Esophagus (tissue), 2 donors: ENCODE measurements around the gene EIF4B. TPM values are rescaled to one million over a fixed set of nuclear protein-coding genes. Genes with fewer than 3 reads are reported as not detected.
A peak's percentile ranks its signal among the peaks of the same experiment; 100 is the strongest.

ENCODE experiments used
- H3K27ac ChIP-seq, 2 donors: one replicate each; pipeline ENCODE4 v1.5.1; 2013; ENCODE audit warnings: low read depth in 2 of 2, mild to moderate bottlenecking in 2 of 2, inconsistent platforms in 1 of 2, low read length in 1 of 2, moderate library complexity in 1 of 2
- H3K27me3 ChIP-seq, 2 donors: one replicate each; pipeline ENCODE4 v1.6.1; 2013; ENCODE audit warnings: low read length in 2 of 2, control low read depth in 1 of 2, mild to moderate bottlenecking in 1 of 2; ENCODE audit not compliant: insufficient read depth in 2 of 2, control insufficient read depth in 1 of 2
- H3K36me3 ChIP-seq, 2 donors: one replicate each; pipeline ENCODE4 v1.6.1; 2013; ENCODE audit warnings: low read length in 1 of 2; ENCODE audit not compliant: control insufficient read depth in 2 of 2, insufficient read depth in 2 of 2
- H3K4me1 ChIP-seq, 2 donors: one replicate each; pipeline ENCODE4 v1.6.1; 2013; ENCODE audit warnings: low read length in 1 of 2; ENCODE audit not compliant: control insufficient read depth in 2 of 2, insufficient read depth in 2 of 2
- H3K4me3 ChIP-seq, 2 donors: one replicate each; pipeline ENCODE4 v1.5.1; 2013; ENCODE audit warnings: low read length in 2 of 2, mild to moderate bottlenecking in 2 of 2, low read depth in 1 of 2, moderate library complexity in 1 of 2
- H3K9me3 ChIP-seq, 2 donors: one replicate each; pipeline ENCODE4 v1.6.1; 2013; ENCODE audit warnings: mild to moderate bottlenecking in 2 of 2, low read depth in 1 of 2, low read length in 1 of 2, moderate library complexity in 1 of 2; ENCODE audit not compliant: control insufficient read depth in 2 of 2, insufficient read depth in 1 of 2
- WGBS, 2 donors: extraction: QIAGEN DNeasy Blood & Tissue Kit; methylation state at CpG; one replicate each; pipeline ENCODE4 v1.1.7; 2013; 5-methylcytosine and 5-hydroxymethylcytosine counted together
- polyA plus RNA-seq, 2 donors: library from polyadenylated mRNA; stranded (reverse); fragments of 200-250 nt; gene quantifications; one replicate each; pipeline ENCODE4 v1.2.3, GENCODE V29; 2013
- donor health status: healthy with polysubstance abuse.
- donor health status: Bipolar disorder and iron deficiency.

The EIF4B gene, protein sequence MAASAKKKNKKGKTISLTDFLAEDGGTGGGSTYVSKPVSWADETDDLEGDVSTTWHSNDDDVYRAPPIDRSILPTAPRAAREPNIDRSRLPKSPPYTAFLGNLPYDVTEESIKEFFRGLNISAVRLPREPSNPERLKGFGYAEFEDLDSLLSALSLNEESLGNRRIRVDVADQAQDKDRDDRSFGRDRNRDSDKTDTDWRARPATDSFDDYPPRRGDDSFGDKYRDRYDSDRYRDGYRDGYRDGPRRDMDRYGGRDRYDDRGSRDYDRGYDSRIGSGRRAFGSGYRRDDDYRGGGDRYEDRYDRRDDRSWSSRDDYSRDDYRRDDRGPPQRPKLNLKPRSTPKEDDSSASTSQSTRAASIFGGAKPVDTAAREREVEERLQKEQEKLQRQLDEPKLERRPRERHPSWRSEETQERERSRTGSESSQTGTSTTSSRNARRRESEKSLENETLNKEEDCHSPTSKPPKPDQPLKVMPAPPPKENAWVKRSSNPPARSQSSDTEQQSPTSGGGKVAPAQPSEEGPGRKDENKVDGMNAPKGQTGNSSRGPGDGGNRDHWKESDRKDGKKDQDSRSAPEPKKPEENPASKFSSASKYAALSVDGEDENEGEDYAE
- 100 to 1,000 TPM in 1 of 2 donors, 10 to 100 TPM in 1; 58.8 to 102 TPM for polyA plus RNA-seq

- Histone ChIP-seq H3K4me3 (peak within 1 kb of the TSS; percentile 94 to 95), H3K36me3 (no peaks in the 10 kb centered on the region), H3K9me3 (no peaks in the 10 kb centered on the region), H3K4me1 (no peaks in the 10 kb centered on the region), H3K27me3 (no peaks in the 10 kb centered on the region), H3K27ac (peak within 1 kb of the TSS; percentile 80 to 96)
- WGBS, 2 donors, result 0% methylated on average over 56 to 64 of the region's 64 CpGs
Observed at GRCh38 chr12:53005986-53006809, at the start of gene EIF4B. TSS of gene EIF4B (plus strand) at chr12:53006456. CDS start at chr12:53006484, 28 bp downstream.

- Histone ChIP-seq H3K4me3 (no peak overlapping the region), H3K36me3 (peaks cover 0 to 7% of the 10 kb centered on the region in 2 donors), H3K27me3 (no peaks in the 10 kb centered on the region), H3K9me3 (no peaks in the 10 kb centered on the region), H3K27ac (no peak overlapping the region), H3K4me1 (no peaks in the 10 kb centered on the region)
- WGBS, 2 donors, result 45 to 57% methylated on average over 5 of the region's 5 CpGs
Observed at GRCh38 chr12:52956987-52957386, 49.3 kb upstream of the EIF4B start.

GRCh38 chr12:52964556-52965336 is 41.5 kb upstream of the EIF4B start:
- Histone ChIP-seq H3K36me3 (no peaks in the 10 kb centered on the region), H3K4me1 (no peaks in the 10 kb centered on the region), H3K4me3 (peak overlapping the region in 1 of 2 donors; percentile 28), H3K9me3 (no peaks in the 10 kb centered on the region), H3K27ac (peak overlapping the region; percentile 6 to 9), H3K27me3 (no peaks in the 10 kb centered on the region)
- 51% methylated on average over 19 of the region's 19 CpGs for WGBS, 2 donors

DNA sequence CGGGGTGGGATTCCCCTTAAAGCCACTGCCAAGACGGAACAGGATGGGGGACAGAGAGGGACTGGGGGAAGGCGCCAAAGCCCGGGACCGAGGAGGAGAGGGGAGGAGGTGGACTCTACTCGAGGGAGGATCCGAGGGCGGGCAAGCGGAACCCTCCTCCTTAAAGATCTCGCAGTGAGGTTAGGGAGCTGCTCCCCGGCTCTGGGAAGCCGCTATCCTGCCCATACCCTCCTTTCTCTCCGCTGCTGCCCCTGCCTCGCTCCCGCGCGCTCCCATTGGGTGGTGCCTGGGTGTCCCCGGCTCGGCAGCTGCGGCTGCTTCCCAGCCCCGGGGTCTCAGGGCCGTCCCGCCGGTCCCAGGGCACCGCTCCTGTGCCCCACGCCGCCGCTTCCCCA is 40.9 kb upstream of the EIF4B start:
- Histone ChIP-seq H3K4me3 (peak overlapping the region; percentile 4 to 28), H3K4me1 (no peaks in the 10 kb centered on the region), H3K9me3 (no peaks in the 10 kb centered on the region), H3K36me3 (no peaks in the 10 kb centered on the region), H3K27ac (peak overlapping the region; percentile 6 to 9), H3K27me3 (no peaks in the 10 kb centered on the region)
- 6 to 8% methylated on average over 24 to 28 of the region's 28 CpGs for WGBS, 2 donors

GRCh38 chr12:52969166-52969795 is 37.0 kb upstream of the EIF4B start:
- no peaks in the 10 kb centered on the region for H3K36me3 ChIP-seq
- H3K9me3 ChIP-seq, result no peaks in the 10 kb centered on the region
- 55 to 68% methylated on average over 12 of the region's 12 CpGs for WGBS, 2 donors
- no peaks in the 10 kb centered on the region for H3K27me3 ChIP-seq
- no peak overlapping the region for H3K4me3 ChIP-seq
- H3K27ac ChIP-seq, result no peak overlapping the region
- peaks cover 0 to 3% of the 10 kb centered on the region in 2 donors for H3K4me1 ChIP-seq

GRCh38 chr12:52969828-52970569 is 36.3 kb upstream of the EIF4B start:
- H3K27ac ChIP-seq, result peak overlapping the region in 1 of 2 donors; percentile 8
- 29 to 30% methylated on average over 7 of the region's 7 CpGs for WGBS, 2 donors
- no peaks in the 10 kb centered on the region for H3K27me3 ChIP-seq

GRCh38 chr12:52971679-52972329 is 34.5 kb upstream of the EIF4B start:
- Histone ChIP-seq H3K36me3 (no peaks in the 10 kb centered on the region), H3K27me3 (no peaks in the 10 kb centered on the region), H3K9me3 (no peaks in the 10 kb centered on the region), H3K4me1 (peaks cover 0 to 3% of the 10 kb centered on the region in 2 donors), H3K4me3 (no peak overlapping the region), H3K27ac (peak overlapping the region; percentile 21 to 65)
- 44 to 56% methylated on average over 8 of the region's 8 CpGs for WGBS, 2 donors

More at GRCh38 chr12:52969828-52970569, 36.3 kb upstream of the EIF4B start:
- Histone ChIP-seq H3K4me1 (peaks cover 0 to 3% of the 10 kb centered on the region in 2 donors), H3K4me3 (no peak overlapping the region), H3K9me3 (no peaks in the 10 kb centered on the region), H3K36me3 (no peaks in the 10 kb centered on the region)

DNA sequence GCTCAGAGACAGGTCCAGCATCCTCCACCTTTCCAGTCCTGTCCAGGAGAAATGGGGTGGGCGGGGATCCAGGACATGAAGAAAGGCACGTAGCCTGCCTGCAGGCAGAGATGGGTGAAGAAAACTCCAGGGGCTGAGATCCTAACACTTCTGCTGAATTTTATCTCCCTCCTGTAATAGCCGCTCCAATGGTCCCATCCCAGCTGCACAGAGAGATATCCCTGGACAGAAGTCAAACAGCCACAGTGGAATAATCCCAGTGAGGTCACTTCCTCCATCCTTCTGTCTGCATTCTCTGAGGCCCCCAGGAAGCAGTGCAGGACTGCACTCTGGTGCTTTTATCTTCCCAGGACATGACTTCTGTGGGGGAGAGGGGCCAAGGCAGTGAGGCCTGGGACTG is 31.1 kb upstream of the EIF4B start:
- no peak overlapping the region for H3K4me3 ChIP-seq
- H3K9me3 ChIP-seq, result no peaks in the 10 kb centered on the region
- no peaks in the 10 kb centered on the region for H3K36me3 ChIP-seq
- 69 to 75% methylated on average over 3 of the region's 3 CpGs for WGBS, 2 donors
- H3K4me1 ChIP-seq, result peaks cover 0 to 3% of the 10 kb centered on the region in 2 donors
- peaks cover 0 to 3% of the 10 kb centered on the region in 2 donors for H3K27me3 ChIP-seq
- H3K27ac ChIP-seq, result peak overlapping the region in 1 of 2 donors; percentile 11
